ENCODE data around the gene DCBLD1. TPM values are rescaled to one million over a fixed set of nuclear protein-coding genes. Genes with fewer than 3 reads are reported as not detected.
"Not testable (repeated sequence)": the region's sequence is repeated elsewhere in the genome, so short reads cannot be mapped to it uniquely, and the experiment has no call there.

Gene DCBLD1
- total and polyA plus RNA-seq, 9 of the 15 experiments (the other 6 are each of a cell fraction or from before 2014, with no cell fraction given), result 0.80 to 8.5 (median 6.8) TPM

- Histone ChIP-seq H3K4me2 (ENCODE audit: insufficient read depth, low read length) (no peak overlapping the region), H3K9me3 (replicated peaks; ENCODE audit: control insufficient read depth, insufficient read depth, low read depth, low read length) (no peaks in the 10 kb centered on the region), H2AFZ (ENCODE audit: low read depth, low read length) (no peak overlapping the region), H3K4me3 (no peak overlapping the region), H3K9me1 (ENCODE audit: control insufficient read depth, insufficient read depth, low read length) (no peaks in the 10 kb centered on the region), H3K4me1 (replicated peaks in 1 of 2; ENCODE audit: control insufficient read depth in 2 of 2, insufficient read depth in 2 of 2, low read length in 2 of 2) (no peaks in the 10 kb centered on the region), H3K9ac (ENCODE audit: insufficient read depth in 1 of 2, low read depth in 2 of 2, low read length in 2 of 2) (no peak overlapping the region), H4K20me1 (replicated peaks; ENCODE audit: control insufficient read depth, insufficient read depth, low read length) (no peaks in the 10 kb centered on the region), H3K79me2 (ENCODE audit: control insufficient read depth, insufficient read depth, low read length) (no peaks in the 10 kb centered on the region), H3K36me3 (ENCODE audit: control insufficient read depth, insufficient read depth, low read length) (no peaks in the 10 kb centered on the region), H3K27me3 (ENCODE audit: control insufficient read depth in 2 of 2, insufficient read depth in 2 of 2, low read length in 2 of 2) (no peaks in the 10 kb centered on the region), H3K27ac (ENCODE audit: extremely low read depth, low read depth, low read length) (no peak overlapping the region)
- no peak for DNase-seq (ENCODE audit: extremely low read depth in 1 of 4, low spot score in 3 of 4)
- CTCF ChIA-PET (ENCODE audit: low intra/inter-chr PET ratio), result interaction anchor here (0.6 kb wide), 1 partner anchor 41 kb away, joined by 5 read pairs; no protein-coding TSS in a partner anchor
- no peak for TF ChIP-seq STAG1 (CRISPR knock-in tag; IDR thresholded peaks at IDR 0.05; ENCODE audit: borderline replicate concordance)
- in situ Hi-C loops (cut with MboI), result no loop called here
- no TSS peak for BruUV-seq (replicated peaks)
- ATAC-seq, result no peak
- FAIRE-seq, result no peak
- POLR2A ChIA-PET, result no interaction called here
- intact Hi-C loops (cut with micrococcal nuclease), result loop anchor here (5.0 kb wide), 1 partner anchor 33 kb away; the partner anchor contains the start of gene DCBLD1
These were observed 32.9 kb downstream of the DCBLD1 start for GRCh38 chr6:117515326-117515725.

GRCh38 chr6:117517995-117518394 is 35.5 kb downstream of the DCBLD1 start:
- not testable (repeated sequence) for BruUV-seq (replicated peaks); ATAC-seq

More at GRCh38 chr6:117517995-117518394, 35.5 kb downstream of the DCBLD1 start:
- H3K27ac ChIP-seq (ENCODE audit: extremely low read depth, low read depth, low read length); DNase-seq (ENCODE audit: extremely low read depth in 1 of 4, low spot score in 3 of 4); H2AFZ ChIP-seq (ENCODE audit: low read depth, low read length); H3K9me3 ChIP-seq (replicated peaks; ENCODE audit: control insufficient read depth, insufficient read depth, low read depth, low read length); H3K79me2 ChIP-seq (ENCODE audit: control insufficient read depth, insufficient read depth, low read length); H3K9me1 ChIP-seq (ENCODE audit: control insufficient read depth, insufficient read depth, low read length); POLR2A ChIA-PET; H4K20me1 ChIP-seq (replicated peaks; ENCODE audit: control insufficient read depth, insufficient read depth, low read length); H3K9ac ChIP-seq (ENCODE audit: insufficient read depth in 1 of 2, low read depth in 2 of 2, low read length in 2 of 2); H3K27me3 ChIP-seq (ENCODE audit: control insufficient read depth in 2 of 2, insufficient read depth in 2 of 2, low read length in 2 of 2); H3K36me3 ChIP-seq (ENCODE audit: control insufficient read depth, insufficient read depth, low read length); H3K4me1 ChIP-seq (replicated peaks in 1 of 2; ENCODE audit: control insufficient read depth in 2 of 2, insufficient read depth in 2 of 2, low read length in 2 of 2); H3K4me2 ChIP-seq (ENCODE audit: insufficient read depth, low read length); in situ Hi-C loops (cut with MboI); CTCF ChIA-PET (ENCODE audit: low intra/inter-chr PET ratio); FAIRE-seq; H3K4me3 ChIP-seq: not testable (repeated sequence)
- intact Hi-C loops (cut with micrococcal nuclease), result loop anchor here (5.0 kb wide), 1 partner anchor 36 kb away; the partner anchor contains the start of gene DCBLD1
- 80% methylated on average over 5 of the region's 5 CpGs for WGBS (ENCODE audit: insufficient coverage, low coverage, missing lambda C conversion rate)
